GM20000 (cell line): ENCODE data around the gene GSTO1.

Source experiments
- DNase-seq: peaks from one replicate; pipeline ENCODE4 v3.0.0; 2012; ENCODE audit warnings: low spot score
- TF ChIP-seq, protein P1 (sequence below): IDR thresholded peaks from 2 replicates; pipeline ENCODE4 v1.5.1; 2012; ENCODE audit warnings: mild to moderate bottlenecking, control low read depth; ENCODE audit errors: extremely low read depth, missing control alignments

The GSTO1 gene

DNA sequence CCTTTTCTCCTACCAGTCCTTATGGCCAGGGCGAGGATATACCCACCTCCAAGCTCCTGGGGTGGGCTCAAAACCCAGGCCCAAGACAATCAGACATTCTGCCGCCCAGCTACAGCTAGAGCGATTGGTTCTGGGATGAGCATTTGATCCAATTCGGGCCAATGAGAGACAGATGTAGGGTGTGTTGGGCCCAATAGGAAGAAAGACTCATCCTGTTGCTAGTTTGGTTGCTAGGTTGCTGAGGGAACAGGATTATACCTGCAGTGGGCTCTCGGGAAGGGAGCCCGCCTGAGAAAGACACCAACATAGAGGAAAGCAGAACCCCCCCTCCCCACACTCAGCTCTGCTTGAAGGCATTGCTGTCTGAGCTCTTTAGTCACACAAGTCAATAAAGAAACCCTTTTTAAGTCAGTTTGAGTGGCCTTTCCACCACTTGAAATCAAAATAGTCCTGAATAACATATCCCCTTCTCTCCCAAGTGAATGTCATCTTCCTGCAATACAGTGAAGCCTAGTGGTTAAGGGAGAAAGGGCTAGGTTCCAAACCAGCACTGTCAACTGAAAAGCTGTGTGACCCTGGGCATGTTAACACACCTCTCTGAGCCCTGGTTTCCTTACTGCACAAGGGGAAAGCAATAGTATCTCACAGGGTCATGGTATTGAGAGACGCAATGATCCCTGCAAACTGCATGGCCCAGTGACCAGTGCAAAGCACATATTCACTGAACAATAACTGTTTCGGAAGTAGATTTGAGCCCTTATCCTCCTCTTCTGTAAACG lies 61.8 kb downstream of the GSTO1 start:
- no peak for DNase-seq
- TF ChIP-seq, protein P1, sequence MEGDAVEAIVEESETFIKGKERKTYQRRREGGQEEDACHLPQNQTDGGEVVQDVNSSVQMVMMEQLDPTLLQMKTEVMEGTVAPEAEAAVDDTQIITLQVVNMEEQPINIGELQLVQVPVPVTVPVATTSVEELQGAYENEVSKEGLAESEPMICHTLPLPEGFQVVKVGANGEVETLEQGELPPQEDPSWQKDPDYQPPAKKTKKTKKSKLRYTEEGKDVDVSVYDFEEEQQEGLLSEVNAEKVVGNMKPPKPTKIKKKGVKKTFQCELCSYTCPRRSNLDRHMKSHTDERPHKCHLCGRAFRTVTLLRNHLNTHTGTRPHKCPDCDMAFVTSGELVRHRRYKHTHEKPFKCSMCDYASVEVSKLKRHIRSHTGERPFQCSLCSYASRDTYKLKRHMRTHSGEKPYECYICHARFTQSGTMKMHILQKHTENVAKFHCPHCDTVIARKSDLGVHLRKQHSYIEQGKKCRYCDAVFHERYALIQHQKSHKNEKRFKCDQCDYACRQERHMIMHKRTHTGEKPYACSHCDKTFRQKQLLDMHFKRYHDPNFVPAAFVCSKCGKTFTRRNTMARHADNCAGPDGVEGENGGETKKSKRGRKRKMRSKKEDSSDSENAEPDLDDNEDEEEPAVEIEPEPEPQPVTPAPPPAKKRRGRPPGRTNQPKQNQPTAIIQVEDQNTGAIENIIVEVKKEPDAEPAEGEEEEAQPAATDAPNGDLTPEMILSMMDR = no peak
